Activated CD8-positive, alpha-beta memory T cell treated with anti-CD3 and anti-CD28 coated beads, Interleukin-2, amount 50 U/mL, for 1 hour (primary cell): Measurements from ENCODE around the gene POU4F1.

Experiments
- DNase-seq: peaks from one replicate; pipeline ENCODE4 v3.0.0-alpha.2; 2020; ENCODE audit errors: extremely low read depth

Gene POU4F1

DNA sequence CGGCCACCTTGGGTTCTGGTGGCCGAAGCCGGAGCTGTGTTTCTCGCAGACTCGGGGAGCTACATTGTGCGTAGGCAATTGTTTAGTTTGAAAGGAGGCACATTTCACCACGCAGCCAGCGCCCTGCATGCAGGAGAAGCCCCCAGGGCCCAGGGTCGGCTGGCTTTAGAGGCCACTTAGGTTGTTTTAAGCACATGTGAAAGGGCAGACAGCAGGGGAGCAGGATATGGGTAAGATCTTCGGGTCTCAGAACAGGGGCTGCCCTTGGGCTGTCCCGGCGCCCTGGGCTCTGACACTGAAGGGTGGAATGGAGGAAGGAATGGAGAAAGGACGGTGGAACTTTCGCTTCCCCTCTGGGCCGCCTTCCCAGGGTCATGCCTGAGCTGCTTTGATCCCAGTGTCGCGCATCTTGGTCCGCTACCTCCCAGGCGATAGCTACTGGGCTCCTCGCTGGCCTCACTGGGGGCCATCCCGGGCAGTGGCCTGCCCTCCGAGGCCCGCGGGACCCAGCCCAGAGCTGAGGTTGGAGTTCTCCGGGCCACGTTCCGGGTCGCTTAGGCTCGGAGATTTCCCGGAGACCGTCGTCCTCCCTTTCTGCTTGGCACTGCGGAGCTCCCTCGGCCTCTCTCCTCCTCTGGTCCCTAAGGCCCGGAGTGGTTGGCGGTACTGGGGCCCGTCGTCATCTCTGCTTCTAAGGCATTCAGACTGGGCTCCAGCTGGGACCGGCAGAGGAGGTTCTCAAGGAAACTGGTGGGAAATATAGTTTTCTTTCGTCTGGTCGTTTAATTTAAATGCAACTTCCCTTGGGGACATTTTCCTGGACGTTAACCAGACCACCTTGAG lies 4.3 kb upstream of the POU4F1 start:
- no peak for DNase-seq

GRCh38 chr13:78606471-78607408 lies 3.4 kb upstream of the POU4F1 start:
- DNase-seq = no peak

DNA sequence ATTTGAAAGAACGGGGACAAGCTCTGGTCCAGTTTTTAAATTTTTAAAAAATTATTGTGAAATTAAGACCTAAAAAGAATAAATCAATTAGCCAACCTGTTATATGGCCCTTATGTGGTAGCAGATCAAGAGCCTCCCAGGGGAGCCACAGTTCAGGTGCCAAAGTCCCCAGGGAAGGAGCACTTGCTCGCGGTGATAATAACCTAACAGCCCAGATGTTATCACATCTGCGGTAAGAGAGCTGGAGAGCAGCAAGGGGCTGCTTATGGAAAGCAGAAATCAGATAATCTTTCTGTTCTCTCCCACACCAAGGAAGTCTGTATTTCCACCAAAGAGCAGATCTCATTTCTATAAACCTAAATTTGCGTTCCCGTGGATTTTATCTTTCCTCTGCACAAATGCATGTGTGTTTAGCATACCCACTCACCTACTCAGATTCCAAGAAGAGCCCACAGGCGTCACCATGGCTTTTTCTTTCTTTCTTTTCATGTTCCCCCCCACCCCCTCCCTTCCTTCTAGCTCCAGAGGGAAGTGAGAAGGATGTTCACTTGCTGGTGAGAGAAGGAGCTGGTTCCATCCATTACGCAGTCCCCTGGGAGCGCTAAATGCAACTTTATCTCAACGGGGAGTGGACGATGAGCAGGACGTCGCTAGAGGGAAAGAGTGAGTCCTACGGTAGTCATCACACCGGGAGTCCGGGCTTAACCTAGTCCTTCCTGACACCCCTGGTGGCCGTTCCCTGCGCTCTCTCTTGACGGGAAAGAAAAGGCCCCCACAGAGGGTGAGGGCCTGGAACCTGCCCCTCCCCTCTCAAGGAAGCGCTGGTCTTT lies 1.6 kb upstream of the POU4F1 start:
- DNase-seq = no peak

DNA sequence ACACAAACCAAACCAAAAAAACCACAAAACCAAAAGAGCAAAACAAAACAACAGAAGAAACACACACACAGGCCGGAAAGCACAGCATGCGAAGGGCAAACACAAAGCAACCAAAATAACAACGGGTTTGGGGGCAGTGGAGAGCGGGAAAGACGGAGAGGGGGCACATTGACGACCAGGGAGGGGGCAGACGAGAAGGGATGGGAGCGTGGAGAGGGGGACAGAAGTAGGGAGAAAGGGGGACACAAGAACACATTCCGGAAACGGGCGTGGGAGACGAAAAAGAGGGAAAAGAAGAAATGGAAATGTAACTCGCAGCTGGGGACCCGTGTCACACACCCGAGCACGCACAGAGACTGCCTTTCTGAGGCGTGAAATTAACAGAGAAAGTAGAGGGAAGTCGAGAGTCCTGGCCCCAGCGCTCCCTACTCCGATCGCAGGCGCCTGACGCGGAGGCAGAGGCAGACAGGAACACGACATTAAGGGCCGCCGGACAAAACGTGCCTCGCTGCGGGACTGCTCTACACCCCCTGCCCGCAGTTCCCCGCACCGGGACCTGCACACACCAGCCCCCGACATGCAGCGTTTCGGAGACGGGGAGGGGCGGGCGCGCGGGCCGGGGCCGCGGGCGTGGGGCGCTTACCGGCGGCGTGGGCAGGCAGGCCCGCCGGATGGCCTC lies 652 bp downstream of the POU4F1 start:
- no peak for DNase-seq

DNA sequence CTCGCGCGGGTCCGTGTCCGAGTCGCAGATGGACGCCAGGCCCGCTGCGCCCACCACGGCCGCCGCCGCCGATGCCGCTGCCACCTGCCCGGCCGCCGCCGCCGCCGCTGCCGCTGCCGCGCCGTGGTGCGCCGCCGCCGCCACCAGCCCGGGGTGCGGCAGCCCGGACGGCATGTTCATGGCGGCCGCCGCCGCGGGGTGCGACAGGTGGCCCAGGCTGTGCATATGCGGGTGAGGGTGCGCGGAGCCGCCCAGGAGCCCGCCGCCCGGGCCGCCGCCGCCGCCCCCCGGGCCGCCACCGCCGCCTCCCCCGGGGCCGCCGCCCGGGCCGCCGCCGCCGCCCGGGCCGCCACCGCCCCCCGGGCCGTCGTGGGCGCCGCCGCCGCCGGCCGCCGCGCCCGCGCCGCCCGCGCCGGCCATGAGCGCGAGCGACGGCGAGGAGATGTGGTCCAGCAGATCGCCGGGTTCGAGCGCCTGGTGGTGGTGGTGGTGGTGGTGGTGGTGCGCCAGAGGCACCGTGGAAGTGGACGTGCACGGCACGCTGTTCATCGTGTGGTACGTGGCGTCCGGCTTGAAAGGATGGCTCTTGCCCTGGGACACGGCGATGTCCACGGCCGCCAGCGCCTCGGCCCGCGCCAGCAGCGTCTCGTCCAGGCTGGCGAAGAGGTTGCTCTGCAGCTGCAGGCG lies 1.3 kb downstream of the POU4F1 start:
- no peak for DNase-seq

- no peak for DNase-seq
Observed at GRCh38 chr13:78601124-78601873, 2.1 kb downstream of the POU4F1 start.

GRCh38 chr13:78600280-78600883 lies 3.0 kb downstream of the POU4F1 start:
- DNase-seq = no peak

DNA sequence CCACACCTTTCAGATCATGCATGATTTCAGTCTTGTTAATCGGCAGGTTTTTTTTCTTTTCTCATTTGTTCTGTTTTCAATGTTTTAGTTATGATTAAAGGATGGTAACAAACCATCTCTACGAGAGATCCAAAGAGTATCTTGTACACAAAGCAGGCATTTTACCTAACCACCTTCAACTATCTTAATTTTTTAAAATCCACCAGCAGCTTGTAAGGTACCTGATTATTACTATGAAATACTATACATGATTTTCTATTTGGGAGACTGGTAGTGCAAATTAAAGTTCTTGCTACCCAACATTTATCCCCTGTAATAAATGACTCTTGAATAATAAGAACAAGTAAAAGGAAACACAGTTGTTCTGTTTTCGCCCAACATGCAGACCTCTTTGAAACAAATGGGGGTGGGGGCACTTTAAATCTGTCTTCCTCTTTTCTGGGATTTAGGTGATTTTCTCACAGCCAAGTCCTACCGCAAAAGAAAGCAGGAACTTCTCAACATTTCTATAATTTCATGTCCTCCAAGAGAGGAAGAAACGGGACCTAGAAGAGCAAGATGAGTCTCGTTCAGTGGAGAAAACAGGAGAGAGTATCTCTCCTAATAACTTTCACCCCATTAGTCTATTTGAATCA lies 3.6 kb downstream of the POU4F1 start:
- no peak for DNase-seq

- DNase-seq = no peak
Observed at GRCh38 chr13:78598966-78599644, 4.2 kb downstream of the POU4F1 start.

- DNase-seq = no peak
Observed at GRCh38 chr13:78598116-78598781, 5.1 kb downstream of the POU4F1 start.

DNA sequence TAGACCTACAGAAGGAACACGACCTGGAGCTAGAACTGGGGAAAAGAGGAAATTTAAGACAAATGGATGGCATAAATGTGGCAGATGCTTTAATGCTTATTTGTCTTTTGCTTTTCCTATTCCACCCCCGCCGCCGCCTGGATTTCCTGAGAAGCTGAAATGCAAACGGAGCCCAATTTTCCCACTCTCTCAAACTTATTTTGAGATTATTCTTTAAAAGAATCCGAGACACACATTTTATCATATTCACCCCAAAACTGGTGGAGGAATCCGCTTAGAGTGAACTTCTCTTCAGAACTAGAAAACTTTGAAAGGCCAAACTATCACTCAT lies 5.8 kb downstream of the POU4F1 start:
- no peak for DNase-seq

GRCh38 chr13:78596736-78597601 lies 6.4 kb downstream of the POU4F1 start:
- DNase-seq = no peak

GRCh38 chr13:78596399-78596735 lies 7.0 kb downstream of the POU4F1 start:
- DNase-seq = no peak

- no peak for DNase-seq
Observed at GRCh38 chr13:78595495-78596398, 7.6 kb downstream of the POU4F1 start.

- DNase-seq = no peak
Observed at GRCh38 chr13:78594456-78594975, 8.8 kb downstream of the POU4F1 start.
